Neural progenitor cell (in vitro differentiated cells): ENCODE results near the gene TMC7. TPM values are rescaled to one million over a fixed set of nuclear protein-coding genes. Genes with fewer than 3 reads are reported as not detected.
"Not testable (repeated sequence)": the region's sequence is repeated elsewhere in the genome, so short reads cannot be mapped to it uniquely, and the experiment has no call there.

Experiments
- DNase-seq: peaks from one replicate; pipeline ENCODE4 v3.0.0-alpha.2; 2016; ENCODE audit warnings: low spot score
- H2AFZ ChIP-seq: fragments of 200-600 bp; sonication (generic); replicated peaks from 2 replicates; pipeline ENCODE4 v1.6.1; 2016; ENCODE audit warnings: antibody characterized with exemption
- H3F3A ChIP-seq: fragments of 200-600 bp; sonication (generic); 2 replicates; pipeline ENCODE4 v1.6.1; 2016; ENCODE audit warnings: antibody characterized with exemption, low read depth
- H3K27ac ChIP-seq: fragments of 200-600 bp; sonication (generic); 2 replicates; pipeline ENCODE4 v1.5.1; 2016; ENCODE audit warnings: mild to moderate bottlenecking
- H3K27me3 ChIP-seq: fragments of 200-600 bp; sonication (generic); 2 replicates; pipeline ENCODE4 v1.6.1; 2016; ENCODE audit warnings: mild to moderate bottlenecking, moderate library complexity
- H3K36me3 ChIP-seq: fragments of 200-600 bp; sonication (generic); 2 replicates; pipeline ENCODE4 v1.5.1; 2016
- H3K4me1 ChIP-seq: fragments of 200-600 bp; sonication (generic); 2 replicates; pipeline ENCODE4 v1.6.1; 2016; ENCODE audit warnings: mixed run types
- H3K4me2 ChIP-seq: fragments of 200-600 bp; sonication (generic); 2 replicates; pipeline ENCODE4 v1.6.1; 2016
- H3K4me3 ChIP-seq: fragments of 200-600 bp; sonication (generic); 2 replicates; pipeline ENCODE4 v1.5.1; 2016
- H3K79me2 ChIP-seq: fragments of 200-600 bp; sonication (generic); 2 replicates; pipeline ENCODE4 v1.6.1; 2016; ENCODE audit warnings: low read depth
- H3K9ac ChIP-seq: fragments of 200-600 bp; sonication (generic); 2 replicates; pipeline ENCODE4 v1.6.1; 2016
- H3K9me3 ChIP-seq: fragments of 200-600 bp; sonication (generic); 2 replicates; pipeline ENCODE4 v1.5.1; 2016; ENCODE audit warnings: low read depth
- H4K20me1 ChIP-seq: fragments of 200-600 bp; sonication (generic); 2 replicates; pipeline ENCODE4 v1.6.1; 2016; ENCODE audit warnings: low read depth
- H3K27ac Mint-ChIP-seq: 3 replicates; pipeline ENCODE4 v1.8.0; 2021; ENCODE audit warnings: mixed read lengths
- H3K27me3 Mint-ChIP-seq: 2 replicates; pipeline ENCODE4 v1.8.0; 2022; ENCODE audit warnings: low read depth, mild to moderate bottlenecking, inconsistent platforms, moderate library complexity, mixed read lengths; ENCODE audit not compliant: insufficient read depth
- H3K36me3 Mint-ChIP-seq: 3 replicates; pipeline ENCODE4 v1.8.0; 2021; ENCODE audit warnings: mixed read lengths
- H3K4me1 Mint-ChIP-seq: 3 replicates; pipeline ENCODE4 v1.8.0; 2021; ENCODE audit warnings: mixed read lengths
- H3K4me3 Mint-ChIP-seq: 3 replicates; pipeline ENCODE4 v1.8.0; 2021; ENCODE audit warnings: mild to moderate bottlenecking, moderate library complexity, mixed read lengths
- H3K9me3 Mint-ChIP-seq: 3 replicates; pipeline ENCODE4 v1.8.0; 2020; ENCODE audit warnings: mixed read lengths
- CTCF ChIP-seq: fragments of 200-600 bp; sonication (generic); IDR thresholded peaks from 2 replicates; pipeline ENCODE4 v1.5.1; 2017; ENCODE audit warnings: antibody characterized with exemption, mild to moderate bottlenecking
- EZH2 ChIP-seq: fragments of 200-600 bp; sonication (generic); IDR thresholded peaks from 2 replicates; pipeline ENCODE4 v1.6.1; 2017; ENCODE audit warnings: antibody characterized with exemption, mild to moderate bottlenecking, moderate library complexity
- EZH2phosphoT487 ChIP-seq: fragments of 200-600 bp; sonication (generic); IDR thresholded peaks from 2 replicates; pipeline ENCODE4 v1.6.1; 2017; ENCODE audit warnings: antibody characterized with exemption
- total RNA-seq: library from RNA; depleted of rRNA; stranded (reverse); fragments of >200 nt; gene quantifications from 2 replicates; pipeline ENCODE4 v1.2.3, GENCODE V29; 2015; ENCODE audit warnings: low replicate concordance

TMC7 gene
- total RNA-seq, 1 donor from 2014 or later = 8.2 TPM

GRCh38 chr16:18975109-18975508 lies 8.6 kb upstream of the TMC7 start:
- Mint-ChIP-seq H3K4me1 (no peaks in the 10 kb centered on the region), H3K4me3 (no peak overlapping the region), H3K9me3 (no peaks in the 10 kb centered on the region), H3K36me3 (no peaks in the 10 kb centered on the region), H3K27ac (no peak overlapping the region), H3K27me3 (peaks cover 4% of the 10 kb centered on the region)
- H3K36me3 ChIP-seq = no peaks in the 10 kb centered on the region
- no peaks in the 10 kb centered on the region for H3K9me3 ChIP-seq
- TF ChIP-seq CTCF (no peak), EZH2phosphoT487 (no peak), EZH2 (no peak)
- H4K20me1 ChIP-seq = no peaks in the 10 kb centered on the region
- no peak for DNase-seq
- H3K4me3 ChIP-seq = no peak overlapping the region
- no peaks in the 10 kb centered on the region for H3K79me2 ChIP-seq
- H3K4me1 ChIP-seq = no peaks in the 10 kb centered on the region
- H3K9ac ChIP-seq = no peak overlapping the region
- H3K27ac ChIP-seq = no peak overlapping the region
- H3K27me3 ChIP-seq = no peaks in the 10 kb centered on the region
- H3K4me2 ChIP-seq = no peak overlapping the region
- no peaks in the 10 kb centered on the region for H3F3A ChIP-seq
- H2AFZ ChIP-seq = peak overlapping the region; percentile 2

GRCh38 chr16:18979936-18980335 lies 3.8 kb upstream of the TMC7 start:
- H3K27me3 Mint-ChIP-seq = peaks cover 8% of the 10 kb centered on the region
- DNase-seq = no peak
- H4K20me1 ChIP-seq = no peaks in the 10 kb centered on the region

GRCh38 chr16:18984435-18985005 lies 786 bp downstream of the TMC7 start:
- Mint-ChIP-seq H3K4me1 (peaks cover 10% of the 10 kb centered on the region), H3K4me3 (peak overlapping the region; percentile 90), H3K36me3 (peaks cover 1% of the 10 kb centered on the region), H3K9me3 (no peaks in the 10 kb centered on the region), H3K27me3 (peaks cover 9% of the 10 kb centered on the region), H3K27ac (no peak overlapping the region)
- Histone ChIP-seq H3K9me3 (no peaks in the 10 kb centered on the region), H4K20me1 (no peaks in the 10 kb centered on the region), H3K4me2 (peak overlapping the region; percentile 81), H3K4me1 (peaks cover 3% of the 10 kb centered on the region), H3K36me3 (no peaks in the 10 kb centered on the region), H3F3A (no peaks in the 10 kb centered on the region), H3K79me2 (peaks cover 7% of the 10 kb centered on the region), H3K27me3 (no peaks in the 10 kb centered on the region), H3K4me3 (peak overlapping the region; percentile 81), H3K9ac (peak overlapping the region; percentile 70), H2AFZ (peak overlapping the region; percentile 96), H3K27ac (no peak overlapping the region)
- TF ChIP-seq CTCF (no peak), EZH2 (no peak), EZH2phosphoT487 (no peak)
- DNase-seq = no peak

More at GRCh38 chr16:18979936-18980335, 3.8 kb upstream of the TMC7 start:
- Histone ChIP-seq H2AFZ (no peak overlapping the region), H3F3A (no peaks in the 10 kb centered on the region), H3K9me3 (no peaks in the 10 kb centered on the region), H3K4me2 (no peak overlapping the region), H3K4me1 (peaks cover 3% of the 10 kb centered on the region), H3K9ac (no peak overlapping the region), H3K36me3 (no peaks in the 10 kb centered on the region), H3K27ac (no peak overlapping the region), H3K27me3 (no peaks in the 10 kb centered on the region), H3K4me3 (no peak overlapping the region), H3K79me2 (peaks cover 7% of the 10 kb centered on the region)
- Mint-ChIP-seq H3K9me3 (no peaks in the 10 kb centered on the region), H3K27ac (no peak overlapping the region), H3K4me3 (no peak overlapping the region), H3K36me3 (no peaks in the 10 kb centered on the region), H3K4me1 (peaks cover 4% of the 10 kb centered on the region)
- TF ChIP-seq EZH2phosphoT487 (no peak), CTCF (no peak), EZH2 (no peak)

GRCh38 chr16:18985256-18985655 lies 1.5 kb downstream of the TMC7 start:
- not testable (repeated sequence) for H3K4me1 ChIP-seq, H4K20me1 ChIP-seq, H3K9me3 Mint-ChIP-seq, DNase-seq, H3K79me2 ChIP-seq, H3K27me3 Mint-ChIP-seq, H3K4me3 ChIP-seq, H3K27me3 ChIP-seq, H3K9me3 ChIP-seq, H3K27ac ChIP-seq, H2AFZ ChIP-seq, H3K36me3 Mint-ChIP-seq, H3K36me3 ChIP-seq, H3K27ac Mint-ChIP-seq, H3F3A ChIP-seq, H3K9ac ChIP-seq
- Mint-ChIP-seq H3K4me1 (peaks cover 10% of the 10 kb centered on the region), H3K4me3 (peak overlapping the region; percentile 90)
- H3K4me2 ChIP-seq = peak overlapping the region; percentile 81

- not testable (repeated sequence) for H3K9ac ChIP-seq, H3K9me3 Mint-ChIP-seq, H4K20me1 ChIP-seq, H3K27me3 ChIP-seq, H3K27me3 Mint-ChIP-seq, H3K4me2 ChIP-seq, H3K9me3 ChIP-seq, H3K36me3 ChIP-seq, H3K79me2 ChIP-seq, H3K4me3 ChIP-seq, DNase-seq, H3K4me1 ChIP-seq, H2AFZ ChIP-seq, H3K36me3 Mint-ChIP-seq, H3K4me3 Mint-ChIP-seq, H3K4me1 Mint-ChIP-seq, H3K27ac Mint-ChIP-seq, H3K27ac ChIP-seq, H3F3A ChIP-seq
These were observed 8.0 kb downstream of the TMC7 start for GRCh38 chr16:18991731-18992130.

- not testable (repeated sequence) for H3K9me3 Mint-ChIP-seq, H3K36me3 Mint-ChIP-seq, H3K27me3 Mint-ChIP-seq, H2AFZ ChIP-seq, DNase-seq, H3K4me1 ChIP-seq, H3K4me2 ChIP-seq, H3K36me3 ChIP-seq, H3K27ac ChIP-seq, H3K9me3 ChIP-seq, H3K4me1 Mint-ChIP-seq, H3K27ac Mint-ChIP-seq, H3F3A ChIP-seq, H3K27me3 ChIP-seq, H4K20me1 ChIP-seq, H3K4me3 Mint-ChIP-seq, H3K4me3 ChIP-seq, H3K79me2 ChIP-seq, H3K9ac ChIP-seq
These were observed 9.8 kb downstream of the TMC7 start for GRCh38 chr16:18993531-18993930.
